Caki2 (cell line): ENCODE data around the gene CYSLTR2. TPM values are rescaled to one million over a fixed set of nuclear protein-coding genes. Genes with fewer than 3 reads are reported as not detected.
"Not testable (repeated sequence)": the region's sequence is repeated elsewhere in the genome, so short reads cannot be mapped to it uniquely, and the experiment has no call there.

Source experiments
- DNase-seq: peaks from one replicate; pipeline ENCODE4 v3.0.0-alpha.2; 2015; ENCODE audit warnings: low read depth
- in situ Hi-C: cut with HindIII; loops from 2 replicates; pipeline ENCODE4 v1.10.0; 2016; ENCODE audit warnings: low sequenced_read_pairs, low pct_unique_long_range_greater_than_20kb, mixed read lengths
- total RNA-seq: library from RNA; depleted of rRNA; stranded (reverse); fragments of >200 nt; shearing (Covaris generic); gene quantifications from 2 replicates; pipeline ENCODE4 v1.2.3, GENCODE V29; 2014; ENCODE audit warnings: low replicate concordance

CYSLTR2 gene
- total RNA-seq, 1 experiment from 2014 or later, result not detected

GRCh38 chr13:48641404-48641803, 12.3 kb upstream of the CYSLTR2 start:
- in situ Hi-C loops, result no loop called here
- DNase-seq, result no peak

- no peak for DNase-seq
- in situ Hi-C loops, result no loop called here
Measured at GRCh38 chr13:48642061-48642460, 11.7 kb upstream of the CYSLTR2 start.

GRCh38 chr13:48643159-48643558, 10.6 kb upstream of the CYSLTR2 start:
- in situ Hi-C loops, result no loop called here
- DNase-seq, result no peak

GRCh38 chr13:48644141-48644540, 9.6 kb upstream of the CYSLTR2 start:
- in situ Hi-C loops, result no loop called here
- DNase-seq, result no peak

GRCh38 chr13:48644951-48645350, 8.8 kb upstream of the CYSLTR2 start:
- DNase-seq, result no peak
- in situ Hi-C loops, result no loop called here

GRCh38 chr13:48645845-48646244, 7.9 kb upstream of the CYSLTR2 start:
- in situ Hi-C loops, result no loop called here
- DNase-seq, result no peak

GRCh38 chr13:48646791-48647190, 6.9 kb upstream of the CYSLTR2 start:
- no peak for DNase-seq
- in situ Hi-C loops, result no loop called here

- in situ Hi-C loops, result no loop called here
- DNase-seq, result no peak
Measured at GRCh38 chr13:48647625-48648024, 6.1 kb upstream of the CYSLTR2 start.

GRCh38 chr13:48648446-48648845, 5.3 kb upstream of the CYSLTR2 start:
- no peak for DNase-seq
- in situ Hi-C loops, result no loop called here

GRCh38 chr13:48652851-48653471, 768 bp upstream of the CYSLTR2 start:
- DNase-seq, result no peak
- in situ Hi-C loops, result no loop called here

- in situ Hi-C loops, result no loop called here
- DNase-seq, result no peak
Measured at GRCh38 chr13:48654511-48654910, 782 bp downstream of the CYSLTR2 start.

- DNase-seq, result no peak
Measured at GRCh38 chr13:48655291-48655690, 1.6 kb downstream of the CYSLTR2 start.

GRCh38 chr13:48656608-48657007, 2.9 kb downstream of the CYSLTR2 start:
- in situ Hi-C loops, result no loop called here
- DNase-seq, result no peak

More at GRCh38 chr13:48655291-48655690, 1.6 kb downstream of the CYSLTR2 start:
- in situ Hi-C loops, result no loop called here

GRCh38 chr13:48660361-48661076, 6.8 kb downstream of the CYSLTR2 start:
- in situ Hi-C loops, result no loop called here
- DNase-seq, result no peak

GRCh38 chr13:48661107-48661506, 7.4 kb downstream of the CYSLTR2 start:
- in situ Hi-C loops, result no loop called here
- no peak for DNase-seq

- DNase-seq, result no peak
- in situ Hi-C loops, result no loop called here
Measured at GRCh38 chr13:48662226-48662625, 8.5 kb downstream of the CYSLTR2 start.

- no peak for DNase-seq
- in situ Hi-C loops, result no loop called here
Measured at GRCh38 chr13:48667136-48667535, 13.4 kb downstream of the CYSLTR2 start.

GRCh38 chr13:48671421-48671820, 17.7 kb downstream of the CYSLTR2 start:
- DNase-seq, in situ Hi-C loops: not testable (repeated sequence)

GRCh38 chr13:48675247-48675646, 21.5 kb downstream of the CYSLTR2 start:
- DNase-seq, result no peak
- in situ Hi-C loops, result no loop called here

- DNase-seq, result no peak
- in situ Hi-C loops, result no loop called here
Measured at GRCh38 chr13:48678316-48678715, 24.6 kb downstream of the CYSLTR2 start.
